GM12878 (cell line): ENCODE data around the gene ANAPC15. TPM values are rescaled to one million over a fixed set of nuclear protein-coding genes. Genes with fewer than 3 reads are reported as not detected.

Source experiments
- BRCA1 ChIP-seq: IDR thresholded peaks from 2 replicates; pipeline ENCODE4 v1.6.1; 2011; ENCODE audit warnings: low read depth, low read length, improper control_type of control experiment
- CEBPB ChIP-seq, 2 experiments: fragments of 150-350 bp in 1 of 2; IDR thresholded peaks; 2 replicates each; pipeline ENCODE4 v1.6.1; 2012 to 2014; ENCODE audit warnings: low read depth in 2 of 2, low read length in 2 of 2, borderline replicate concordance in 1 of 2, inconsistent platforms in 1 of 2
- CREB1 ChIP-seq: IDR thresholded peaks from 2 replicates; pipeline ENCODE4 v1.6.1; 2012; ENCODE audit warnings: low read depth, mild to moderate bottlenecking, inconsistent platforms
- ESRRA ChIP-seq: IDR thresholded peaks from 2 replicates; pipeline ENCODE4 v1.6.1; 2012; ENCODE audit warnings: mild to moderate bottlenecking, low read length, improper control_type of control experiment
- HDGF ChIP-seq: fragments of 450-650 bp; IDR thresholded peaks from 2 replicates; pipeline ENCODE4 v1.6.1; 2016; ENCODE audit warnings: antibody characterized with exemption
- NBN ChIP-seq: fragments of 450-650 bp; IDR thresholded peaks from 2 replicates; pipeline ENCODE4 v1.6.1; 2016
- POLR2A ChIP-seq: IDR thresholded peaks from 2 replicates; pipeline ENCODE4 v1.6.1; 2011; ENCODE audit warnings: low read depth, mild to moderate bottlenecking, low read length
- POLR2AphosphoS5 ChIP-seq: IDR thresholded peaks from 2 replicates; pipeline ENCODE4 v1.6.1; 2011; ENCODE audit warnings: mild to moderate bottlenecking, low read length, inconsistent platforms
- RAD51 ChIP-seq: fragments of 450-650 bp; IDR thresholded peaks from 2 replicates; pipeline ENCODE4 v1.6.1; 2016; ENCODE audit warnings: moderate library complexity, mild to moderate bottlenecking, inconsistent platforms
- RELA ChIP-seq: fragments of 450-650 bp; IDR thresholded peaks from 2 replicates; pipeline ENCODE4 v1.8.0; 2014; ENCODE audit warnings: borderline replicate concordance; ENCODE audit not compliant: partially characterized antibody
- YY1 ChIP-seq: IDR thresholded peaks from 2 replicates; pipeline ENCODE4 v1.6.1; 2011; ENCODE audit warnings: low read depth, mild to moderate bottlenecking, low read length
- ZBED1 ChIP-seq: IDR thresholded peaks from 2 replicates; pipeline ENCODE4 v1.6.1; 2016; ENCODE audit warnings: borderline replicate concordance
- polyA plus RNA-seq, 11 experiments: library from polyadenylated mRNA; depleted of rRNA in 4 of 11; unstranded in 6 of 11; stranded (reverse) in 5 of 11; fragments of >200 nt; fragmentation: Nextera tagmentation in 4 of 11; fragmentation: Illumina TruSeq in 1 of 11; extraction: Ambion mirVana in 4 of 11; extraction: Trizol in 1 of 11; gene quantifications; 1 replicate in 1 of 11; 2 replicates in 10 of 11; pipeline versions ENCODE4 v1.2.1 to v1.2.3, GENCODE V29; 2011 to 2016; ENCODE audit warnings: inconsistent platforms in 2 of 11, missing spikeins in 2 of 11, low read depth in 1 of 11
- total RNA-seq, 4 experiments: library from RNA; depleted of rRNA in 3 of 4; stranded (reverse); fragments of >200 nt in 3 of 4; fragmentation: Illumina TruSeq in 1 of 4; extraction: Trizol in 1 of 4; gene quantifications; 2 replicates each; pipeline versions ENCODE4 v1.2.1 to v1.2.3, GENCODE V29; 2013 to 2021
- TF ChIP-seq, protein P1 (sequence below): IDR thresholded peaks from 2 replicates; pipeline ENCODE4 v1.6.1; 2011; ENCODE audit warnings: low read depth, low read length, improper control_type of control experiment, borderline replicate concordance
- TF ChIP-seq, protein P2 (sequence below): fragments of 450-650 bp; IDR thresholded peaks from 2 replicates; pipeline ENCODE4 v1.6.1; 2017; ENCODE audit warnings: mild to moderate bottlenecking
- TF ChIP-seq, protein P3 (sequence below): fragments of 450-650 bp; IDR thresholded peaks from 2 replicates; pipeline ENCODE4 v1.6.1; 2017; ENCODE audit warnings: mild to moderate bottlenecking, moderate library complexity
- TF ChIP-seq, protein P4 (sequence below): IDR thresholded peaks from 2 replicates; pipeline ENCODE4 v1.6.1; 2012; ENCODE audit warnings: low read depth, low read length, improper control_type of control experiment
- TF ChIP-seq, protein P5 (sequence below): IDR thresholded peaks from 2 replicates; pipeline ENCODE4 v1.6.1; 2011; ENCODE audit warnings: low read depth, mild to moderate bottlenecking, low read length, moderate library complexity, borderline replicate concordance; ENCODE audit errors: extremely low read depth

ANAPC15 gene
- total and polyA plus RNA-seq, 10 of the 15 experiments (the other 5 are each of a cell fraction or from before 2014, with no cell fraction given): 83.4 to 372 (median 103) TPM

DNA sequence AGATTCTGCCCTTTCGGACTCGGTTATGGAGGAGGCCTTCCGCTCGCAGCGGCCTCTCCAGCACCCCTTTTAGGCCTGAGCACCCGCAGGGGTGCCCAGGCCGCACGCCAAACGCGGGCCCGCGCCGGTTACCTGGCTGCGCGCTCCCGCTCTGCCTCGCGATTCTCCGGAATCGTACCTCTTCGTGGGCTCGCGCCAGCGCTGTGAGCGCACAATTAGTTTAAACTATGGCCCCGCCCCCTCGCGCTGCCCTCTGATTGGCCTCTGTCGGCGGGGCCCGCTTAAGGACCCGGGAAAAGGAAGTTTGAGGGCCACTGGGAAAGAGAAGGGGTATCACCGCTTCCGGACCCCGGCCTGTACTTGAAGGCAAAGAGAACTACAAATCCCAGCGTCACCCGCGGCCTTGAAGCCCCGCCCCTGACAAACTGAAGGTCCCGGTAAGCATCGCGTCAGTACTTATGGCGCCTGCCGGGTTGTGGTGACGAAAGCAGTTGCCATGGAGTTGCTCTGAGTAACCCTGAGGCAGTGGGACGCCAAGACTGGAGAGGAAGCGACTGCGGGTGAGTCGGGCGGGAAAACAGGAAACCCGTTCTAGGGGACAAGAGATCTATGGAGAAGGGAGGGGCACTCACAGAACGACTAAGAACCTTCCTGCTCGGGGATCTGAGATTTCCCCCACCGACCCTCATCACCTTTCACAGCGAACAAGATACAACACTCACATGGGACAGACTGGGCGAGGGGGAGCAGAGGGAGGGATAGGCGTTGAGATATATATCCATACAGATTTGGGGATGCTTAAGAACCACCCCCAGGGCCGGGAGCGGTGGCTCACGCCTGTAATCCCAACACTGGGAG lies 31.9 kb downstream of the ANAPC15 start, which contains the start of the genes LRRC51 and NUMA1 (continued):
- TF ChIP-seq, protein P1, sequence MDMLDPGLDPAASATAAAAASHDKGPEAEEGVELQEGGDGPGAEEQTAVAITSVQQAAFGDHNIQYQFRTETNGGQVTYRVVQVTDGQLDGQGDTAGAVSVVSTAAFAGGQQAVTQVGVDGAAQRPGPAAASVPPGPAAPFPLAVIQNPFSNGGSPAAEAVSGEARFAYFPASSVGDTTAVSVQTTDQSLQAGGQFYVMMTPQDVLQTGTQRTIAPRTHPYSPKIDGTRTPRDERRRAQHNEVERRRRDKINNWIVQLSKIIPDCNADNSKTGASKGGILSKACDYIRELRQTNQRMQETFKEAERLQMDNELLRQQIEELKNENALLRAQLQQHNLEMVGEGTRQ: no peak
- TF ChIP-seq, protein P2, sequence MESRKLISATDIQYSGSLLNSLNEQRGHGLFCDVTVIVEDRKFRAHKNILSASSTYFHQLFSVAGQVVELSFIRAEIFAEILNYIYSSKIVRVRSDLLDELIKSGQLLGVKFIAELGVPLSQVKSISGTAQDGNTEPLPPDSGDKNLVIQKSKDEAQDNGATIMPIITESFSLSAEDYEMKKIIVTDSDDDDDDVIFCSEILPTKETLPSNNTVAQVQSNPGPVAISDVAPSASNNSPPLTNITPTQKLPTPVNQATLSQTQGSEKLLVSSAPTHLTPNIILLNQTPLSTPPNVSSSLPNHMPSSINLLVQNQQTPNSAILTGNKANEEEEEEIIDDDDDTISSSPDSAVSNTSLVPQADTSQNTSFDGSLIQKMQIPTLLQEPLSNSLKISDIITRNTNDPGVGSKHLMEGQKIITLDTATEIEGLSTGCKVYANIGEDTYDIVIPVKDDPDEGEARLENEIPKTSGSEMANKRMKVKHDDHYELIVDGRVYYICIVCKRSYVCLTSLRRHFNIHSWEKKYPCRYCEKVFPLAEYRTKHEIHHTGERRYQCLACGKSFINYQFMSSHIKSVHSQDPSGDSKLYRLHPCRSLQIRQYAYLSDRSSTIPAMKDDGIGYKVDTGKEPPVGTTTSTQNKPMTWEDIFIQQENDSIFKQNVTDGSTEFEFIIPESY: no peak
- TF ChIP-seq, protein P3, sequence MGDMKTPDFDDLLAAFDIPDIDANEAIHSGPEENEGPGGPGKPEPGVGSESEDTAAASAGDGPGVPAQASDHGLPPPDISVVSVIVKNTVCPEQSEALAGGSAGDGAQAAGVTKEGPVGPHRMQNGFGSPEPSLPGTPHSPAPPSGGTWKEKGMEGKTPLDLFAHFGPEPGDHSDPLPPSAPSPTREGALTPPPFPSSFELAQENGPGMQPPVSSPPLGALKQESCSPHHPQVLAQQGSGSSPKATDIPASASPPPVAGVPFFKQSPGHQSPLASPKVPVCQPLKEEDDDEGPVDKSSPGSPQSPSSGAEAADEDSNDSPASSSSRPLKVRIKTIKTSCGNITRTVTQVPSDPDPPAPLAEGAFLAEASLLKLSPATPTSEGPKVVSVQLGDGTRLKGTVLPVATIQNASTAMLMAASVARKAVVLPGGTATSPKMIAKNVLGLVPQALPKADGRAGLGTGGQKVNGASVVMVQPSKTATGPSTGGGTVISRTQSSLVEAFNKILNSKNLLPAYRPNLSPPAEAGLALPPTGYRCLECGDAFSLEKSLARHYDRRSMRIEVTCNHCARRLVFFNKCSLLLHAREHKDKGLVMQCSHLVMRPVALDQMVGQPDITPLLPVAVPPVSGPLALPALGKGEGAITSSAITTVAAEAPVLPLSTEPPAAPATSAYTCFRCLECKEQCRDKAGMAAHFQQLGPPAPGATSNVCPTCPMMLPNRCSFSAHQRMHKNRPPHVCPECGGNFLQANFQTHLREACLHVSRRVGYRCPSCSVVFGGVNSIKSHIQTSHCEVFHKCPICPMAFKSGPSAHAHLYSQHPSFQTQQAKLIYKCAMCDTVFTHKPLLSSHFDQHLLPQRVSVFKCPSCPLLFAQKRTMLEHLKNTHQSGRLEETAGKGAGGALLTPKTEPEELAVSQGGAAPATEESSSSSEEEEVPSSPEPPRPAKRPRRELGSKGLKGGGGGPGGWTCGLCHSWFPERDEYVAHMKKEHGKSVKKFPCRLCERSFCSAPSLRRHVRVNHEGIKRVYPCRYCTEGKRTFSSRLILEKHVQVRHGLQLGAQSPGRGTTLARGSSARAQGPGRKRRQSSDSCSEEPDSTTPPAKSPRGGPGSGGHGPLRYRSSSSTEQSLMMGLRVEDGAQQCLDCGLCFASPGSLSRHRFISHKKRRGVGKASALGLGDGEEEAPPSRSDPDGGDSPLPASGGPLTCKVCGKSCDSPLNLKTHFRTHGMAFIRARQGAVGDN: no peak
- TF ChIP-seq HDGF (0 out of 2 replicates have a peak, but pooled peaks have one; percentile 63), CEBPB (IDR thresholded peaks at IDR 0.05; ENCODE audit: borderline replicate concordance in 1 of 2, low read depth in 2 of 2, low read length in 2 of 2) (peak in 1 of 2 experiments; percentile 47; a peak in 1 of 4 replicates), ESRRA (no peak), CREB1 (peak; percentile 98), YY1 (peak; percentile 94), POLR2A (peak; percentile 83), RAD51 (no peak), RELA (no peak), NBN (peak; percentile 73; the same call in 1 of the 2 replicates), ZBED1 (no peak; the same call in 1 of the 2 replicates), BRCA1 (0 out of 2 replicates have a peak, but pooled peaks have one; percentile 34), POLR2AphosphoS5 (peak; percentile 54; the same call in 1 of the 2 replicates)
- TF ChIP-seq, protein P4, sequence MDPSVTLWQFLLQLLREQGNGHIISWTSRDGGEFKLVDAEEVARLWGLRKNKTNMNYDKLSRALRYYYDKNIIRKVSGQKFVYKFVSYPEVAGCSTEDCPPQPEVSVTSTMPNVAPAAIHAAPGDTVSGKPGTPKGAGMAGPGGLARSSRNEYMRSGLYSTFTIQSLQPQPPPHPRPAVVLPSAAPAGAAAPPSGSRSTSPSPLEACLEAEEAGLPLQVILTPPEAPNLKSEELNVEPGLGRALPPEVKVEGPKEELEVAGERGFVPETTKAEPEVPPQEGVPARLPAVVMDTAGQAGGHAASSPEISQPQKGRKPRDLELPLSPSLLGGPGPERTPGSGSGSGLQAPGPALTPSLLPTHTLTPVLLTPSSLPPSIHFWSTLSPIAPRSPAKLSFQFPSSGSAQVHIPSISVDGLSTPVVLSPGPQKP: peak; percentile 73; the same call in 1 of the 2 replicates
- TF ChIP-seq, protein P5, sequence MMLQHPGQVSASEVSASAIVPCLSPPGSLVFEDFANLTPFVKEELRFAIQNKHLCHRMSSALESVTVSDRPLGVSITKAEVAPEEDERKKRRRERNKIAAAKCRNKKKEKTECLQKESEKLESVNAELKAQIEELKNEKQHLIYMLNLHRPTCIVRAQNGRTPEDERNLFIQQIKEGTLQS: no peak
